DMS114 treated with DMSO at 0.1 percent for 48 hours (cell line): ENCODE measurements around the gene CDH4.

Experiments used
- DNase-seq: peaks from one replicate; lab custom pipeline; 2025; ENCODE audit not compliant: unreplicated experiment; lab: John Stamatoyannopoulos, UW

CDH4 gene

DNA sequence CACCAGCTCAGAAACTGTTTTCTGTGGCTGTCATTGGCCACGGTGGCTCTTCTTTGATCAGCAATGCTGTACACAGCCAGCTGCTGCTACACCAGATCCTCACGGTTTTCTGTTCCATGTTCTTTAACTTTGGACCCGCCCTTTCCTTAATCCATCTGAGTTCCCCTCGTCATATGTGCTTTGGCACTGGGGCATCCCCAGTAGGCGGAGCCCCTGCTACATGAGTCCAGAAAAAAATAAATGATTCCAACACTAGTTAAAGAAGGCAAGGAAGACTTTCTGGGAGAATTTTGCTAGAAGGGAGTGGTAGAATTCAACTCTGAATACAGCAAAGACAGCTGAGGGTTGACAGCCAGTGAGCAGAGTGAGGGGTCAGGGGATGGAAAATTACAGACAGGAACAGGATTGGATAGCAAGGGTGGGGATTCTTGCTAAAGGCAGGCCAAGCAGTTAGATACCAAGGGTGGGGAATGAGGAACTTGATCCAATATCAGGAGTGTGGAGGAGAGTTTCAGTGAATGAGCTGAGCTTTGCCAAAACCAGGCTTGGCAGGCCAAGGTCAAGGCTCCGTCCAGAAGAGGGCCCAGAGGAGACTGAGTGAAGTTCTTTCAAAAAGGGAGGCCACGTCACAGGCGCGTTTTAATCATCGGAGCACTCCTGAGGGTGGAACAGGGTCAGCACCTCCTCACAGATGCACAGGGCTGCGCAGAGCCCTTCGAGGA, 391.8 kb downstream of the CDH4 start:
- DNase-seq, result no peak

- no peak for DNase-seq
These were observed 392.5 kb downstream of the CDH4 start for GRCh38 chr20:61644378-61645076.

DNA sequence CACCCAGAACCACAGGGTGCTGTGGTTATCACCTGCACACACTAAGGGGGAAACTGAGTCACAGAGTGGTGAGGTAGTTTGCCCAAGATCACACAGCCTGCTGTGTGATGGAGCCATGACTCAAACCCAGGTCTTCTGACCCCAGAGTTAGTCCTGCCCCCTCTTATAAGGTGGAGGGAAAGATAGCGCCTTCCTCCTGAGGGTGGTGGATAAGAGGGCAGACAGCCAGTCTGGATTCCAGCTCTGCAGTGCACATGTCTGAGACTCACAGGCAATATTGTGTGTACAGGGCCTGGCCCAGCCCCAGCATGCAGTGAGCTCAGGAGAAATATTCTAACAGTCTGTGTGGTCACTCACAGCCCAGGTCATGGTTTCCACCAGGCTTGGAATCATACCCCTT, 393.7 kb downstream of the CDH4 start:
- no peak for DNase-seq

- DNase-seq, result no peak
These were observed 394.4 kb downstream of the CDH4 start for GRCh38 chr20:61646453-61646852.

DNA sequence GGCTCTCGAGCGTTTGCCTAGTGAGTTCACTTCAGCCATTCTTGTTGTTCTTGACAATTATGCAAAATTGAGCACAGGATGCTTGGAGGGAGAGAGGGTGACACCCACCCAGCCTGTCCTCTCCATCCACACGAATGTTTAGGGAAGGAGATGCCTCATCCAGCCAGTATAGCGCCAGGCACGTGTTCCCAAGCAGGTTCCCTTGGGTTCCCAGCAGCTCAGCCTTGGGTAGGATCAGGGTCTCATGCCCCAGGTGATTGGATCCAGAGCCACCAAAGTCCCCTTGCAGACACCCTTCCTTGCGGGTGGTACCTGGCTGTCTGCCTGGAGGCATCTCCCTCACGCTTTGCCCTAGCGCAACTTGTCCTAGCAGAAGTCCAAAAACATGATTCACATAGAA, 394.9 kb downstream of the CDH4 start:
- DNase-seq, result no peak

GRCh38 chr20:61647702-61648101, 395.6 kb downstream of the CDH4 start:
- no peak for DNase-seq

GRCh38 chr20:61649105-61649859, 397.2 kb downstream of the CDH4 start:
- DNase-seq, result no peak

DNA sequence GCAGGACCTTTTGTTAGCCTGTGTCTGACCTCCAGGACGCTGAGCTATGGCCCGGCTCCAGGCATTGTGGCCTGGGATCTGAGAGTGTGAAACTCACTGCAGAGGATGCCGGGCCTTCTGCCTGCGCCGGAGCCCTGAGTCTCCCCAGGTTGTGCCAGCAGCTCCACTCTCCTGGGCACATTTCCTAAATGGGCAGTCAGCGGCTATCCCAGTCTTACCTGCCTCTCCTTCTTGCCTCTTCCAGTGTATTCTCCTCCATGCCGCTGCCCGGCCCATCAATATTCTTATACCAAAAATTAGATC, 397.8 kb downstream of the CDH4 start:
- no peak for DNase-seq

GRCh38 chr20:61650912-61651733, 399.1 kb downstream of the CDH4 start:
- no peak for DNase-seq

DNA sequence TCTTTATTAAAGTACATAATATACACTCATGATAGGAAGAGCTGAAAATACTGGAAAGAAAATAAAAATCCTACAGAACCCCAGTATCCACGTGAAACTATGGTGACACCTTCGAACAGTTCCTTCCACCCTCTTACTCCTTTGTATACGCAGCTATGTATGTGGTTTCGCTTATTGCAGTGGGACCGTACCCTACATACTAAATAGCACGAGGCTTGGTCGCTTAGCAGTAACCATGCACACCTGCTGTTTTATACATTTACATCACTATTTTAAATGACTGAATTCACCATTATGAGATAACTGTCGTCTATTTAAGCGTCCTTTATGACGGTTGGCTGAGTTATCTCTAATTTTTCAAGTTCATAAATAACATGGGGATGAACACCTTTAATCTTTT, 400.1 kb downstream of the CDH4 start:
- DNase-seq, result no peak

DNA sequence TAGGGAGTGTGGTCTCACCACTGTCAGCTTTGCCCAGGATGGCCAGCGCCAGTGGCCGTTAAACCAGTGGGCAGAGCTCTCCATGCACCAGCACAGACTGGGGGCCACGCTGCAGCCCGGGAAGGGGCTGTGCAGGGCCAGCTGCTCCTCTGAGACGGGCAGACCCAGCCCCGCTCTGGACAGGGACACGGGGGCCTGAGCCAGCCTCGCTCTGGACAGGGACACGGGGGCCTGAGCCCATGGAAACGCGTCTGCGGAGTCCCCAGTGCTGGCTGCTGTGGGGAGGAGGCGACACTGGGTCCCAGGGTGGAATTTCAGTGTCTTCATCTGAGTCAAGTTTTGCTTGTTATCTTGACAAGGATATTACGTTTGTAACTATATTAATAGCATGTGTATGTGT, 402.7 kb downstream of the CDH4 start:
- DNase-seq, result no peak

- DNase-seq, result no peak
These were observed 403.5 kb downstream of the CDH4 start for GRCh38 chr20:61655591-61655990.

DNA sequence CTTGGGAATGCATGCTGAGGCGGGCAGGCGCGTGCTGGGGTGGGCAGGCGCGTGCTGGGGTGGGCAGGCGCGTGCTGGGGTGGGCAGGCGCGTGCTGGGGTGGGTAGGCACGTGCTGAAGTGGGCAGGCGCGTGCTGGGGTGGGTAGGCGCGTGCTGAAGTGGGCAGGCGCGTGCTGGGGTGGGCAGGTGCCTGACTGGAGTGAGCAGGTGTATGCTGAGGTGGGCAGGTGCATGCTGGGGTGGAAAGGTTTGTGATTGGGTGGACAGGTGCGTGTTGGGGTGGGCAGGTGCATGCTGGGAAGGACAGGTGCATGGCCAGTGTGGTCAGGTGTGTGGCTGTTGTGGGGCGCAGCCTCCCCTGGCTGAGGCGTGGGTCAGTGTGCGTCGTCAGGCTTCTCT, 404.1 kb downstream of the CDH4 start:
- DNase-seq, result no peak

DNA sequence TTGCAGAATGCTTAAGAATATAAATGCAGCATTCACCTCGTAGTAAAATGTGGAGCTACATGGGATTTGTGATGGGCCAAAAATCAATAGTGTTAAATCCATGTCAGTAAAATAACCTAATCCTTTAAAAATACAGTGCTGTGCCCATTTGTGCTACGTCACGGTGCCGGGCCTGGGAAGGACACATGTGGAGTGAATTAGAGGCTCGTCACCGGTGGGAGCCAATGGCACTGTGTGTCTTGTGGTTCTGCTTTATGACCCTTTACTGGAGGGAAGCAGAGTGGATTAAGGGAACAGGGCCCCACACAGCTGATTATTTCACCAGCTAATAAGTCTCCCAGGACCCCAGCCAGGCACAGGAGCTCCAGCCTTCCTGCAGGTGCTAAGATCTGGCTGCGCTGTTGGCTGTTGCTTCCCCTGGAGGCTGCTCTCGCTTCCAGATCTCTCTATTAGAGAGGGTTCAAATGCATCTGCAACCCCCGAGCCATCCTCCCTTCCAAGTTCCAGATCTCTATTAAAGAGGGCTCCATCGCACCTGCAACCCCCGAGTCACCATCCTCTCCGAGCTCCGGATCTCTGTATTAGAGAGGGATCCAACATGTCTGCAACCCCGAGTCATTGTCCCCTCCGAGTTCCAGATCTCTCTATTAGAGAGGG, 405.8 kb downstream of the CDH4 start:
- no peak for DNase-seq

DNA sequence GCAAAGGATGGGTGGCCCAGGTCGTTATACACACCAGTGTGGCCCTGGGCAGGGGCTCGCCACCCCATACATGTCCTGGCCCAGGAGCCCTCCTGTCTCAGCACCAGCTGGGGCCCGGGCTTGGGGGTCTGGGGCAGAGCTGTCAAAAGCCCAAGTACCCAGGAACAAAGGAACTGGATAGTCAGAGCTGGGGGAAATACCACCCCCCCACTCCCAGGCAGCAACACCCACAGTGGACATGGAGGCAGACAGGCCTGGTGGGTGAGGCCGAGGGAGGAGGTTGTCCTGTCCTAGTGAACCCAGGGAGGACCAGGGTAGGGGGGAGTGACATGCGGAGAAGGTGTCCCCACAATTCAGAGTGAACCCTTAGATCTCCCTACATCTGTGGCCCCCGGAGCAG, 406.5 kb downstream of the CDH4 start:
- DNase-seq, result no peak

GRCh38 chr20:61659246-61659993, 407.4 kb downstream of the CDH4 start:
- no peak for DNase-seq

GRCh38 chr20:61659994-61660346, 407.9 kb downstream of the CDH4 start:
- DNase-seq, result no peak

- DNase-seq, result no peak
These were observed 408.5 kb downstream of the CDH4 start for GRCh38 chr20:61660559-61660958.

GRCh38 chr20:61661025-61661424, 409.0 kb downstream of the CDH4 start:
- DNase-seq, result no peak

GRCh38 chr20:61661583-61661982, 409.5 kb downstream of the CDH4 start:
- no peak for DNase-seq
